Hepatocyte (in vitro differentiated cells): ENCODE measurements around the gene SCG5. TPM values are rescaled to one million over a fixed set of nuclear protein-coding genes. Genes with fewer than 3 reads are reported as not detected.

Experiments
- DNase-seq: peaks from one replicate; pipeline ENCODE4 v3.0.0-alpha.2; 2016; ENCODE audit warnings: low spot score
- H2AFZ ChIP-seq: fragments of 200-600 bp; sonication (generic); 2 replicates; pipeline ENCODE4 v1.6.0; 2016; ENCODE audit warnings: antibody characterized with exemption, mild to moderate bottlenecking
- H3K27ac ChIP-seq: fragments of 200-600 bp; sonication (generic); 2 replicates; pipeline ENCODE4 v1.5.1; 2016; ENCODE audit warnings: mild to moderate bottlenecking
- H3K27me3 ChIP-seq: fragments of 200-600 bp; sonication (generic); 2 replicates; pipeline ENCODE4 v1.6.1; 2016
- H3K36me3 ChIP-seq: fragments of 200-600 bp; sonication (generic); replicated peaks from 2 replicates; pipeline ENCODE4 v1.5.1; 2016; ENCODE audit warnings: low read depth; ENCODE audit not compliant: insufficient read depth
- H3K4me1 ChIP-seq: fragments of 200-600 bp; sonication (generic); 2 replicates; pipeline ENCODE4 v1.5.1; 2016; ENCODE audit warnings: mild to moderate bottlenecking, moderate library complexity; ENCODE audit not compliant: insufficient read depth
- H3K4me2 ChIP-seq: fragments of 200-600 bp; sonication (generic); 2 replicates; pipeline ENCODE4 v1.6.0; 2016
- H3K4me3 ChIP-seq: fragments of 200-600 bp; sonication (generic); 2 replicates; pipeline ENCODE4 v1.5.1; 2016; ENCODE audit warnings: mild to moderate bottlenecking
- H3K79me2 ChIP-seq: fragments of 200-600 bp; sonication (generic); 2 replicates; pipeline ENCODE4 v1.6.0; 2017; ENCODE audit warnings: mild to moderate bottlenecking
- H3K9me2 ChIP-seq: fragments of 200-600 bp; sonication (generic); replicated peaks from 2 replicates; pipeline ENCODE4 v1.6.0; 2017; ENCODE audit warnings: mild to moderate bottlenecking; ENCODE audit not compliant: insufficient read depth
- H3K9me3 ChIP-seq: fragments of 200-600 bp; sonication (generic); 2 replicates; pipeline ENCODE4 v1.5.1; 2016; ENCODE audit warnings: low read depth, mild to moderate bottlenecking
- H4K20me1 ChIP-seq: fragments of 200-600 bp; sonication (generic); 2 replicates; pipeline ENCODE4 v1.6.0; 2016; ENCODE audit warnings: mild to moderate bottlenecking; ENCODE audit not compliant: insufficient read depth, poor library complexity, severe bottlenecking
- EZH2 ChIP-seq: fragments of 200-600 bp; sonication (generic); IDR thresholded peaks from 2 replicates; pipeline ENCODE4 v1.6.1; 2016; ENCODE audit warnings: antibody characterized with exemption, mild to moderate bottlenecking, borderline replicate concordance
- EZH2phosphoT487 ChIP-seq: fragments of 200-600 bp; sonication (generic); IDR thresholded peaks from one replicate; pipeline ENCODE4 v1.6.1; 2018; ENCODE audit warnings: antibody characterized with exemption, mild to moderate bottlenecking, low read depth, moderate library complexity; ENCODE audit not compliant: unreplicated experiment, severe bottlenecking
- WGBS: methylation state at CpG from one replicate; pipeline ENCODE4 v1.1.6; 2016; ENCODE audit warnings: low lambda C conversion rate; ENCODE audit errors: missing lambda C conversion rate; 5-methylcytosine and 5-hydroxymethylcytosine counted together
- polyA plus RNA-seq: library from polyadenylated mRNA; unstranded; fragments of >200 nt; fragmentation: Nextera tagmentation; extraction: Ambion mirVana; gene quantifications from 2 replicates; pipeline ENCODE4 v1.2.1, GENCODE V29; 2016
- total RNA-seq: library from RNA; depleted of rRNA; stranded (reverse); fragments of >200 nt; gene quantifications from 2 replicates; pipeline ENCODE4 v1.2.3, GENCODE V29; 2014
- TF ChIP-seq, protein P1 (sequence below): fragments of 200-600 bp; sonication (generic); IDR thresholded peaks from 2 replicates; pipeline ENCODE4 v1.5.1; 2016; ENCODE audit warnings: antibody characterized with exemption, mild to moderate bottlenecking; ENCODE audit not compliant: poor library complexity

The SCG5 gene
- total and polyA plus RNA-seq, 2 experiments from 2014 or later, result 5.2 to 9.8 TPM

DNA sequence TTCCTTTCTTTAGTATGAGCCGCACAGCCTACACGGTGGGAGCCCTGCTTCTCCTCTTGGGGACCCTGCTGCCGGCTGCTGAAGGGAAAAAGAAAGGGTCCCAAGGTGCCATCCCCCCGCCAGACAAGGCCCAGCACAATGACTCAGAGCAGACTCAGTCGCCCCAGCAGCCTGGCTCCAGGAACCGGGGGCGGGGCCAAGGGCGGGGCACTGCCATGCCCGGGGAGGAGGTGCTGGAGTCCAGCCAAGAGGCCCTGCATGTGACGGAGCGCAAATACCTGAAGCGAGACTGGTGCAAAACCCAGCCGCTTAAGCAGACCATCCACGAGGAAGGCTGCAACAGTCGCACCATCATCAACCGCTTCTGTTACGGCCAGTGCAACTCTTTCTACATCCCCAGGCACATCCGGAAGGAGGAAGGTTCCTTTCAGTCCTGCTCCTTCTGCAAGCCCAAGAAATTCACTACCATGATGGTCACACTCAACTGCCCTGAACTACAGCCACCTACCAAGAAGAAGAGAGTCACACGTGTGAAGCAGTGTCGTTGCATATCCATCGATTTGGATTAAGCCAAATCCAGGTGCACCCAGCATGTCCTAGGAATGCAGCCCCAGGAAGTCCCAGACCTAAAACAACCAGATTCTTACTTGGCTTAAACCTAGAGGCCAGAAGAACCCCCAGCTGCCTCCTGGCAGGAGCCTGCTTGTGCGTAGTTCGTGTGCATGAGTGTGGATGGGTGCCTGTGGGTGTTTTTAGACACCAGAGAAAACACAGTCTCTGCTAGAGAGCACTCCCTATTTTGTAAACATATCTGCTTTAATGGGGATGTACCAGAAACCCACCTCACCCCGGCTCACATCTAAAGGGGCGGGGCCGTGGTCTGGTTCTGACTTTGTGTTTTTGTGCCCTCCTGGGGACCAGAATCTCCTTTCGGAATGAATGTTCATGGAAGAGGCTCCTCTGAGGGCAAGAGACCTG is 89.5 kb downstream of the SCG5 start:
- Histone ChIP-seq H4K20me1 (no peaks in the 10 kb centered on the region), H3K4me1 (no peaks in the 10 kb centered on the region), H3K9me3 (peaks cover 3% of the 10 kb centered on the region), H3K4me3 (no peak overlapping the region), H3K27me3 (peaks cover 3% of the 10 kb centered on the region), H3K27ac (no peak overlapping the region), H2AFZ (no peak overlapping the region), H3K79me2 (no peaks in the 10 kb centered on the region), H3K4me2 (peak overlapping the region; percentile 36), H3K36me3 (no peaks in the 10 kb centered on the region), H3K9me2 (no peaks in the 10 kb centered on the region)
- TF ChIP-seq EZH2phosphoT487, result no peak
- no peak for TF ChIP-seq EZH2
- TF ChIP-seq, protein P1, sequence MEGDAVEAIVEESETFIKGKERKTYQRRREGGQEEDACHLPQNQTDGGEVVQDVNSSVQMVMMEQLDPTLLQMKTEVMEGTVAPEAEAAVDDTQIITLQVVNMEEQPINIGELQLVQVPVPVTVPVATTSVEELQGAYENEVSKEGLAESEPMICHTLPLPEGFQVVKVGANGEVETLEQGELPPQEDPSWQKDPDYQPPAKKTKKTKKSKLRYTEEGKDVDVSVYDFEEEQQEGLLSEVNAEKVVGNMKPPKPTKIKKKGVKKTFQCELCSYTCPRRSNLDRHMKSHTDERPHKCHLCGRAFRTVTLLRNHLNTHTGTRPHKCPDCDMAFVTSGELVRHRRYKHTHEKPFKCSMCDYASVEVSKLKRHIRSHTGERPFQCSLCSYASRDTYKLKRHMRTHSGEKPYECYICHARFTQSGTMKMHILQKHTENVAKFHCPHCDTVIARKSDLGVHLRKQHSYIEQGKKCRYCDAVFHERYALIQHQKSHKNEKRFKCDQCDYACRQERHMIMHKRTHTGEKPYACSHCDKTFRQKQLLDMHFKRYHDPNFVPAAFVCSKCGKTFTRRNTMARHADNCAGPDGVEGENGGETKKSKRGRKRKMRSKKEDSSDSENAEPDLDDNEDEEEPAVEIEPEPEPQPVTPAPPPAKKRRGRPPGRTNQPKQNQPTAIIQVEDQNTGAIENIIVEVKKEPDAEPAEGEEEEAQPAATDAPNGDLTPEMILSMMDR, result no peak
- 70% methylated on average over 25 of the region's 27 CpGs for WGBS
- peak; percentile 75 for DNase-seq

DNA sequence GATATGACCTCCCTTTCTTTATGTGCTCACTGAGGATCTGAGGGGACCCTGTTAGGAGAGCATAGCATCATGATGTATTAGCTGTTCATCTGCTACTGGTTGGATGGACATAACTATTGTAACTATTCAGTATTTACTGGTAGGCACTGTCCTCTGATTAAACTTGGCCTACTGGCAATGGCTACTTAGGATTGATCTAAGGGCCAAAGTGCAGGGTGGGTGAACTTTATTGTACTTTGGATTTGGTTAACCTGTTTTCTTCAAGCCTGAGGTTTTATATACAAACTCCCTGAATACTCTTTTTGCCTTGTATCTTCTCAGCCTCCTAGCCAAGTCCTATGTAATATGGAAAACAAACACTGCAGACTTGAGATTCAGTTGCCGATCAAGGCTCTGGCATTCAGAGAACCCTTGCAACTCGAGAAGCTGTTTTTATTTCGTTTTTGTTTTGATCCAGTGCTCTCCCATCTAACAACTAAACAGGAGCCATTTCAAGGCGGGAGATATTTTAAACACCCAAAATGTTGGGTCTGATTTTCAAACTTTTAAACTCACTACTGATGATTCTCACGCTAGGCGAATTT is 91.2 kb downstream of the SCG5 start:
- TF ChIP-seq EZH2 (no peak), EZH2phosphoT487 (no peak)
- TF ChIP-seq, protein P1, result no peak
- H4K20me1 ChIP-seq, result no peaks in the 10 kb centered on the region
- no peak overlapping the region for H2AFZ ChIP-seq
- H3K9me3 ChIP-seq, result peaks cover 3% of the 10 kb centered on the region
- WGBS, result 81% methylated on average over 6 of the region's 6 CpGs
- H3K4me3 ChIP-seq, result no peak overlapping the region
- H3K4me1 ChIP-seq, result no peaks in the 10 kb centered on the region
- H3K79me2 ChIP-seq, result no peaks in the 10 kb centered on the region
- H3K9me2 ChIP-seq, result no peaks in the 10 kb centered on the region
- no peaks in the 10 kb centered on the region for H3K36me3 ChIP-seq
- DNase-seq, result no peak
- peaks cover 3% of the 10 kb centered on the region for H3K27me3 ChIP-seq
- H3K4me2 ChIP-seq, result no peak overlapping the region
- H3K27ac ChIP-seq, result no peak overlapping the region

DNA sequence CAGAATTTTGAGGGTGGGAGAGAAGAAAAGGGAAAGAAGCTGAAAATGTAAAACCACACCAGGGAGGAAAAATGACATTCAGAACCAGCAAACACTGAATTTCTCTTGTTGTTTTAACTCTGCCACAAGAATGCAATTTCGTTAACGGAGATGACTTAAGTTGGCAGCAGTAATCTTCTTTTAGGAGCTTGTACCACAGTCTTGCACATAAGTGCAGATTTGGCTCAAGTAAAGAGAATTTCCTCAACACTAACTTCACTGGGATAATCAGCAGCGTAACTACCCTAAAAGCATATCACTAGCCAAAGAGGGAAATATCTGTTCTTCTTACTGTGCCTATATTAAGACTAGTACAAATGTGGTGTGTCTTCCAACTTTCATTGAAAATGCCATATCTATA is 91.8 kb downstream of the SCG5 start:
- no peaks in the 10 kb centered on the region for H3K9me2 ChIP-seq
- no peaks in the 10 kb centered on the region for H3K9me3 ChIP-seq
- DNase-seq, result no peak
- no peak for TF ChIP-seq EZH2
- TF ChIP-seq, protein P1, result no peak
- no peak for TF ChIP-seq EZH2phosphoT487
- peaks cover 3% of the 10 kb centered on the region for H3K27me3 ChIP-seq
- no peaks in the 10 kb centered on the region for H3K36me3 ChIP-seq
- H3K27ac ChIP-seq, result no peak overlapping the region
- no peak overlapping the region for H3K4me2 ChIP-seq
- WGBS, result 55% methylated on average over 3 of the region's 3 CpGs
- H2AFZ ChIP-seq, result no peak overlapping the region
- no peaks in the 10 kb centered on the region for H3K4me1 ChIP-seq
- no peaks in the 10 kb centered on the region for H3K79me2 ChIP-seq
- no peaks in the 10 kb centered on the region for H4K20me1 ChIP-seq
- no peak overlapping the region for H3K4me3 ChIP-seq
